ENCODE measurements around the gene PLLP.

Gene PLLP

GRCh38 chr16:57256601-57257395 is 27.7 kb downstream of the PLLP start:
- DNase-seq (ENCODE audit: low spot score), result no peak

GRCh38 chr16:57255686-57256415 is 28.6 kb downstream of the PLLP start:
- no peak for DNase-seq (ENCODE audit: low spot score)

- no peak for DNase-seq (ENCODE audit: low spot score)
These were observed 31.0 kb downstream of the PLLP start for GRCh38 chr16:57253466-57253865.

GRCh38 chr16:57252148-57252721 is 32.2 kb downstream of the PLLP start:
- DNase-seq (ENCODE audit: low spot score), result no peak

GRCh38 chr16:57251352-57251751 is 33.1 kb downstream of the PLLP start:
- DNase-seq (ENCODE audit: low spot score), result no peak

- peak; percentile 41 for DNase-seq (ENCODE audit: low spot score)
These were observed 38.9 kb downstream of the PLLP start for GRCh38 chr16:57245472-57246113.

- peak; percentile 100 for DNase-seq (ENCODE audit: low spot score)
These were observed 39.6 kb downstream of the PLLP start, which contains the start of gene ARL2BP for GRCh38 chr16:57244767-57245471. Gene ARL2BP, plus strand, starts transcription at chr16:57245259. Its CDS starts 109 bp downstream, at chr16:57245368.

- DNase-seq (ENCODE audit: low spot score), result no peak
These were observed 40.1 kb downstream of the PLLP start for GRCh38 chr16:57244463-57244766.

GRCh38 chr16:57242650-57243049 is 41.8 kb downstream of the PLLP start:
- no peak for DNase-seq (ENCODE audit: low spot score)

- peak; percentile 60 for DNase-seq (ENCODE audit: low spot score)
These were observed 43.6 kb downstream of the PLLP start for GRCh38 chr16:57240851-57241250.

GRCh38 chr16:57239107-57239506 is 45.4 kb downstream of the PLLP start:
- DNase-seq (ENCODE audit: low spot score), result no peak

- no peak for DNase-seq (ENCODE audit: low spot score)
These were observed 45.8 kb downstream of the PLLP start for GRCh38 chr16:57238682-57239081.

GRCh38 chr16:57236022-57236350 is 48.5 kb downstream of the PLLP start:
- DNase-seq (ENCODE audit: low spot score), result no peak

GRCh38 chr16:57235128-57236021 is 49.1 kb downstream of the PLLP start:
- DNase-seq (ENCODE audit: low spot score), result peak; percentile 60

GRCh38 chr16:57234707-57235092 is 49.8 kb downstream of the PLLP start:
- DNase-seq (ENCODE audit: low spot score), result no peak

GRCh38 chr16:57233944-57234706 is 50.3 kb downstream of the PLLP start:
- DNase-seq (ENCODE audit: low spot score), result no peak

GRCh38 chr16:57231821-57232350 is 52.6 kb downstream of the PLLP start:
- DNase-seq (ENCODE audit: low spot score), result no peak

- DNase-seq (ENCODE audit: low spot score), result no peak
These were observed 55.4 kb downstream of the PLLP start for GRCh38 chr16:57229079-57229478.

GRCh38 chr16:57226701-57227621 is 57.5 kb downstream of the PLLP start:
- no peak for DNase-seq (ENCODE audit: low spot score)

Measured in germinal center (tissue), 1 donor.